Suprapubic skin (tissue), 4 donors: ENCODE results near the gene DIAPH3. TPM values are rescaled to one million over a fixed set of nuclear protein-coding genes. Genes with fewer than 3 reads are reported as not detected.

ENCODE experiments used
- DNase-seq, 2 donors: peaks; one replicate each; pipeline ENCODE4 v3.0.0-alpha.2; 2019; ENCODE audit warnings: low spot score in 2 of 2
- H3K27ac ChIP-seq: fragments of 200-600 bp; sonication (generic); one replicate; pipeline ENCODE4 v1.5.1; 2019
- H3K27me3 ChIP-seq: fragments of 200-600 bp; sonication (generic); one replicate; pipeline ENCODE4 v1.5.1; 2019
- H3K36me3 ChIP-seq: fragments of 200-600 bp; sonication (generic); one replicate; pipeline ENCODE4 v1.5.1; 2019
- H3K4me1 ChIP-seq: fragments of 200-600 bp; sonication (generic); one replicate; pipeline ENCODE4 v1.5.1; 2019
- H3K4me3 ChIP-seq: fragments of 200-600 bp; sonication (generic); one replicate; pipeline ENCODE4 v1.5.1; 2019; ENCODE audit warnings: mild to moderate bottlenecking
- H3K9me3 ChIP-seq: fragments of 200-600 bp; sonication (generic); one replicate; pipeline ENCODE4 v1.5.1; 2019
- CTCF ChIP-seq, 2 donors: fragments of 200-600 bp in 1 of 2; fragments of 450-650 bp in 1 of 2; sonication (generic) in 1 of 2; IDR thresholded peaks; one replicate each; pipeline ENCODE4 v1.5.1; 2016 to 2019; ENCODE audit warnings: antibody characterized with exemption in 2 of 2, mild to moderate bottlenecking in 1 of 2, moderate library complexity in 1 of 2
- EP300 ChIP-seq: sonication (generic); formaldehyde crosslinking; IDR thresholded peaks from one replicate; pipeline ENCODE4 v1.6.1; 2017; ENCODE audit warnings: antibody characterized with exemption
- POLR2A ChIP-seq, 2 donors: fragments of 450-650 bp; IDR thresholded peaks; one replicate each; pipeline ENCODE4 v1.6.1; 2017; ENCODE audit warnings: antibody characterized with exemption in 2 of 2, mild to moderate bottlenecking in 2 of 2, moderate library complexity in 2 of 2
- POLR2AphosphoS5 ChIP-seq, 3 donors: sonication (generic); formaldehyde crosslinking; IDR thresholded peaks; one replicate each; pipeline ENCODE4 v1.6.1; 2017; ENCODE audit warnings: antibody characterized with exemption in 3 of 3
- whole genome bisulfite sequencing: methylation state at CpG from one replicate; pipeline ENCODE4 v1.1.5; 2018; 5-methylcytosine and 5-hydroxymethylcytosine counted together
- total RNA-seq, 4 donors: library from RNA; depleted of rRNA; stranded (reverse); fragments of >200 nt; gene quantifications; one replicate each; pipeline ENCODE4 v1.1.0, GENCODE V29; 2016

The DIAPH3 gene
- total RNA-seq, 4 donors from 2014 or later, result 0.93 to 3.0 (median 2.3) TPM

GRCh38 chr13:59755632-59756290 is 408.0 kb downstream of the DIAPH3 start:
- DNase-seq, result no peak
- Histone ChIP-seq H3K9me3 (no peaks in the 10 kb centered on the region), H3K36me3 (no peaks in the 10 kb centered on the region), H3K27me3 (no peaks in the 10 kb centered on the region), H3K4me3 (no peak overlapping the region), H3K27ac (no peak overlapping the region), H3K4me1 (no peaks in the 10 kb centered on the region)
- TF ChIP-seq POLR2A (IDR thresholded peaks at IDR 0.05) (no peak), POLR2AphosphoS5 (IDR thresholded peaks at IDR 0.05) (no peak), CTCF (IDR thresholded peaks at IDR 0.05) (no peak), EP300 (no peak)

- DNase-seq, result no peak
- no peaks in the 10 kb centered on the region for H3K36me3 ChIP-seq
- no peaks in the 10 kb centered on the region for H3K27me3 ChIP-seq
- H3K4me3 ChIP-seq, result no peak overlapping the region
- no peak for TF ChIP-seq CTCF (IDR thresholded peaks at IDR 0.05)
- TF ChIP-seq EP300, result no peak
- no peak for TF ChIP-seq POLR2A (IDR thresholded peaks at IDR 0.05)
- no peak for TF ChIP-seq POLR2AphosphoS5 (IDR thresholded peaks at IDR 0.05)
- WGBS, result 92% methylated on average over 2 of the region's 2 CpGs
- H3K9me3 ChIP-seq, result no peaks in the 10 kb centered on the region
- H3K4me1 ChIP-seq, result peaks cover 2% of the 10 kb centered on the region
- H3K27ac ChIP-seq, result no peak overlapping the region
Observed at GRCh38 chr13:59754411-59754810, 409.3 kb downstream of the DIAPH3 start.

DNA sequence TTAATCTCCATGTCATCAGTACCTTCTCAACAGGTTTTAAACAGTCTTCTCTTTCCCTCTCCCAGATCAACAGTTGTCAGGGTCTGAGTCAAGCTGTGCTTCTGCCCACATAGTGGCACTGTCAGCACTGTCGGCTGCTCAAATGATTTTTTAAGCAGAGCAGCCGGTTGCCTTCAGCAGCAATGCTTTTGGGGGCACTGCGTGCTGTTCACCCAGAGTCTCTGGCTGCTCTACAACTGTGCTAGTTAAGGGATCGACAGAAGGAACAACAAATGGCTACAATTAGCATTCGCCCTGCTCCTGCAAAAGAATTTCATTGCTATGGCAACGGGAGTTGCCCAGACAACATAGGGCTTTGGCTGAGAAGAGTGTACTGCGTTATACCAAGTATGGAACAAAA is 412.9 kb downstream of the DIAPH3 start:
- H3K4me1 ChIP-seq, result peaks cover 2% of the 10 kb centered on the region
- 30% methylated on average over 7 of the region's 7 CpGs for WGBS
- TF ChIP-seq CTCF (IDR thresholded peaks at IDR 0.05) (no peak), EP300 (no peak), POLR2A (IDR thresholded peaks at IDR 0.05) (no peak), POLR2AphosphoS5 (IDR thresholded peaks at IDR 0.05) (no peak)

DNA sequence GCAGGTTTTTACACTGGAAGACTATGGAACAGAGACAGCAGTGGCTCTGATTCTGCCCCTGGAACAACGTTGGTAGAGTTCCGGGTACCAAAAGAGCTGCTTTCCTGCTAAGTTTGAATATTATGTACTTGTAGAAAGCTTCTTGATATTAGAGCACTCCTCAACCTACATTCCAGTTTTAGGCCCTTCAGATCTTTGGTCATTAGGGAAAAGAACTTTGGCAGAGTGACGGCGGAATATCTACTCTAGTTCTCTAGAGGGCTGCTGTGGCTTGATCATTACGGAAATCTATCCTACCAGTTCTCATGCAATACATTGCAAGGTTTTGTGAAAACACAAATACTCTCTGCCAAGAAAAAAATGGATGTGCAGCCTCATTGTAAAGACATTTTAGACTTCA is 415.7 kb downstream of the DIAPH3 start:
- H3K9me3 ChIP-seq, result no peaks in the 10 kb centered on the region
- no peaks in the 10 kb centered on the region for H3K36me3 ChIP-seq
- no peak overlapping the region for H3K4me3 ChIP-seq
- H3K27me3 ChIP-seq, result no peaks in the 10 kb centered on the region
- H3K4me1 ChIP-seq, result peaks cover 2% of the 10 kb centered on the region
- 93% methylated on average over 5 of the region's 5 CpGs for WGBS
- DNase-seq, result no peak
- TF ChIP-seq CTCF (IDR thresholded peaks at IDR 0.05), result no peak
- TF ChIP-seq EP300, result no peak
- H3K27ac ChIP-seq, result no peak overlapping the region

More for the DNA sequence above, 412.9 kb downstream of the DIAPH3 start:
- no peak overlapping the region for H3K27ac ChIP-seq
- no peaks in the 10 kb centered on the region for H3K9me3 ChIP-seq
- no peaks in the 10 kb centered on the region for H3K36me3 ChIP-seq
- DNase-seq, result no peak
- H3K27me3 ChIP-seq, result no peaks in the 10 kb centered on the region
- no peak overlapping the region for H3K4me3 ChIP-seq

DNA sequence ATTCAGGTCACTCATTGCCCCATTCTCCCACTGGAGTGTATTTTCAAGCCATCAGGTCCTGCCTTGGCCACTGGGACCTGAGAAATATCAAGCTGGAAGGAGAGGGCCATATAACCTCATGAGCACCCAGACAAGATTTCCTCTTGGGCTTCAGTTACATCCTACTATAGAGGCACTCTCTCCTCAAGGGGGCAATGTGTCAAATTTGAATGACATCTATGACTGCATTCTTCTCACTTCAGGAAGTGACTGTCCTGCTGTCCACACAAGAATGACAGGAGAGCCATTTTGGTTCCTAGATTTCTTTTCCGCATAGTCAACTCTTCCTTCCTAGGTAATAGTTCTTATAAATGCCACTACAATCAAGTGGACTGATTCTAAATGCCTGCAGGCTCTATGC is 416.2 kb downstream of the DIAPH3 start:
- H3K9me3 ChIP-seq, result no peaks in the 10 kb centered on the region
- H3K36me3 ChIP-seq, result no peaks in the 10 kb centered on the region
- no peaks in the 10 kb centered on the region for H3K27me3 ChIP-seq
- no peak overlapping the region for H3K4me3 ChIP-seq
- no peak for DNase-seq
- 94% methylated on average over 1 of the region's 1 CpG for WGBS
- peaks cover 2% of the 10 kb centered on the region for H3K4me1 ChIP-seq
- H3K27ac ChIP-seq, result no peak overlapping the region
- TF ChIP-seq EP300 (no peak), POLR2A (IDR thresholded peaks at IDR 0.05) (no peak), POLR2AphosphoS5 (IDR thresholded peaks at IDR 0.05) (no peak), CTCF (IDR thresholded peaks at IDR 0.05) (no peak)
